ENCODE measurements around the gene CASP14.
"Not testable (repeated sequence)": the region's sequence is repeated elsewhere in the genome, so short reads cannot be mapped to it uniquely, and the experiment has no call there.

CASP14 gene

GRCh38 chr19:15072930-15073647, 23.8 kb downstream of the CASP14 start:
- DNase-seq (ENCODE audit: low read depth): peak; percentile 88

- peak; percentile 25 for DNase-seq (ENCODE audit: low read depth)
Measured at GRCh38 chr19:15074371-15074770, 25.1 kb downstream of the CASP14 start.

- DNase-seq (ENCODE audit: low read depth): no peak
Measured at GRCh38 chr19:15075806-15076205, 26.5 kb downstream of the CASP14 start.

- DNase-seq (ENCODE audit: low read depth): peak; percentile 12
Measured at GRCh38 chr19:15080002-15080401, 30.7 kb downstream of the CASP14 start.

- DNase-seq (ENCODE audit: low read depth): no peak
Measured at GRCh38 chr19:15081911-15082310, 32.6 kb downstream of the CASP14 start, which contains the start of gene OR1I1. TSS of gene OR1I1 (plus strand) at chr19:15082211. CDS start at chr19:15087066, 4,855 bp downstream.

GRCh38 chr19:15087182-15087581, 37.9 kb downstream of the CASP14 start:
- DNase-seq (ENCODE audit: low read depth): no peak

- peak; percentile 74 for DNase-seq (ENCODE audit: low read depth)
Measured at GRCh38 chr19:15091918-15092753, 42.9 kb downstream of the CASP14 start.

- DNase-seq (ENCODE audit: low read depth): no peak
Measured at GRCh38 chr19:15093001-15093400, 43.7 kb downstream of the CASP14 start.

GRCh38 chr19:15096223-15096622, 46.9 kb downstream of the CASP14 start:
- no peak for DNase-seq (ENCODE audit: low read depth)

- DNase-seq (ENCODE audit: low read depth): not testable (repeated sequence)
Measured at GRCh38 chr19:15097980-15098379, 48.7 kb downstream of the CASP14 start.

- DNase-seq (ENCODE audit: low read depth): no peak
Measured at GRCh38 chr19:15098460-15098859, 49.2 kb downstream of the CASP14 start.

GRCh38 chr19:15099017-15099582, 49.8 kb downstream of the CASP14 start:
- DNase-seq (ENCODE audit: low read depth): no peak

GRCh38 chr19:15101479-15102082, 52.3 kb downstream of the CASP14 start:
- peak; percentile 65 for DNase-seq (ENCODE audit: low read depth)

- no peak for DNase-seq (ENCODE audit: low read depth)
Measured at GRCh38 chr19:15104003-15104402, 54.7 kb downstream of the CASP14 start.

GRCh38 chr19:15104411-15104810, 55.1 kb downstream of the CASP14 start:
- DNase-seq (ENCODE audit: low read depth): no peak

GRCh38 chr19:15105044-15105443, 55.8 kb downstream of the CASP14 start:
- no peak for DNase-seq (ENCODE audit: low read depth)

- DNase-seq (ENCODE audit: low read depth): peak; percentile 87
Measured at GRCh38 chr19:15107061-15108010, 58.1 kb downstream of the CASP14 start, which contains the start of gene SYDE1. TSS of gene SYDE1 (plus strand) at chr19:15107401. CDS start at chr19:15107434, 33 bp downstream.
